AG04449 (cell line): Measurements from ENCODE around the gene ZBTB7C.

Experiments used
- CTCF ChIA-PET: fragments of 350-600 bp; formaldehyde crosslinking; extraction: SDS; loops from one replicate; lab custom pipeline; 2021; ENCODE audit warnings: antibody characterized with exemption; lab: Yijun Ruan, JAX
- POLR2A ChIA-PET: fragments of 400-600, 350-600 bp; formaldehyde crosslinking; extraction: SDS; loops from one replicate; lab custom pipeline; 2020; ENCODE audit warnings: antibody characterized with exemption, inconsistent platforms; lab: Yijun Ruan, JAX
- DNase-seq: peaks from one replicate; pipeline ENCODE4 v3.0.0-alpha.2; 2010; ENCODE audit warnings: low read depth, low spot score
- H3K4me3 ChIP-seq: 2 replicates; pipeline ENCODE4 v1.5.1; 2011; ENCODE audit warnings: low read depth, mild to moderate bottlenecking, control low read depth, low read length
- TF ChIP-seq, protein P1 (sequence below): IDR thresholded peaks from one replicate; pipeline ENCODE4 v1.5.1; 2011; ENCODE audit warnings: mild to moderate bottlenecking, moderate library complexity, low read length, control low read depth, inconsistent platforms; ENCODE audit not compliant: insufficient read depth; ENCODE audit errors: missing control alignments

Gene ZBTB7C

DNA sequence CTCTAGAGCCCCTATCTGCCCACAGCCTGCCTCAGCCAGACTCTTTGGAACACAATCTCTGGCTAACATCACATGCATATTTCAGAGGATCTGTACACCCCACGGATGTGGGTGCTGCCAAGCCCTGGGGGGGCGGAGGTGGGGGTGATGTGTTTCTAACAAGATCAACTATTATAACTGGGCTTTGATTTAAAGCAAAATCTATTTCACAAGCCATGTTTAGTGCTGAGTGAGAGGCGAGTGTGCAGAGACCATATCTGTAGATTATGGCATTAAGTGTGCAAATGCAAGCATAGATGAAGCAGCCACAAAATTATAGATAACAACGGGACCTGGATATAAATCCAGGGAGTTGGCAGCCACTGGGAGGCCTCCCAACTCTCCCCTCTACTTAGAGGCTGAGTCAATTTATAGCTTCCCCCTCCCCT, 342.9 kb downstream of the ZBTB7C start:
- POLR2A ChIA-PET, result no interaction called here
- DNase-seq, result no peak
- TF ChIP-seq, protein P1, sequence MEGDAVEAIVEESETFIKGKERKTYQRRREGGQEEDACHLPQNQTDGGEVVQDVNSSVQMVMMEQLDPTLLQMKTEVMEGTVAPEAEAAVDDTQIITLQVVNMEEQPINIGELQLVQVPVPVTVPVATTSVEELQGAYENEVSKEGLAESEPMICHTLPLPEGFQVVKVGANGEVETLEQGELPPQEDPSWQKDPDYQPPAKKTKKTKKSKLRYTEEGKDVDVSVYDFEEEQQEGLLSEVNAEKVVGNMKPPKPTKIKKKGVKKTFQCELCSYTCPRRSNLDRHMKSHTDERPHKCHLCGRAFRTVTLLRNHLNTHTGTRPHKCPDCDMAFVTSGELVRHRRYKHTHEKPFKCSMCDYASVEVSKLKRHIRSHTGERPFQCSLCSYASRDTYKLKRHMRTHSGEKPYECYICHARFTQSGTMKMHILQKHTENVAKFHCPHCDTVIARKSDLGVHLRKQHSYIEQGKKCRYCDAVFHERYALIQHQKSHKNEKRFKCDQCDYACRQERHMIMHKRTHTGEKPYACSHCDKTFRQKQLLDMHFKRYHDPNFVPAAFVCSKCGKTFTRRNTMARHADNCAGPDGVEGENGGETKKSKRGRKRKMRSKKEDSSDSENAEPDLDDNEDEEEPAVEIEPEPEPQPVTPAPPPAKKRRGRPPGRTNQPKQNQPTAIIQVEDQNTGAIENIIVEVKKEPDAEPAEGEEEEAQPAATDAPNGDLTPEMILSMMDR, result no peak
- CTCF ChIA-PET, result no interaction called here
- H3K4me3 ChIP-seq, result no peak overlapping the region

DNA sequence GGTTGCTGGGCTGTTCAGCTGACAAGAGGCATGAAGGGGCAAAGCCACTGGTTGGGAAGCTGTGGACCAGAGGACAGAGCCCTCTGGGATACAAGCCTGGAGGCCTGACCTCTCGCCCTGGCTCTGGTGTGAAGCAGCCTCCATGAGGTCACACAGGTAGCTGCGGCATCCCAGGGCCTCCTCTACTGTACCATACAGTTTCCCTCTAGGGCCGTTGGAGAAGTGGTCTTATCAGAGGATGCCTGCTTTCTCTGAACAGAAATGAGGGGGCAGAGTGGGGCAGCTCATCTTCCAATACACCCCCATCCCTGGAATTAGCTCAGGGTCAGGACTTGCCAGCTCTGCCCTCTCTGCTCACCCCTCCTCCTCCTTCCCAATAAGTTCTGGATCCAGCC, 343.6 kb downstream of the ZBTB7C start:
- POLR2A ChIA-PET, result no interaction called here
- no peak for DNase-seq
- CTCF ChIA-PET, result no interaction called here
- TF ChIP-seq, protein P1, result no peak
- H3K4me3 ChIP-seq, result no peak overlapping the region

DNA sequence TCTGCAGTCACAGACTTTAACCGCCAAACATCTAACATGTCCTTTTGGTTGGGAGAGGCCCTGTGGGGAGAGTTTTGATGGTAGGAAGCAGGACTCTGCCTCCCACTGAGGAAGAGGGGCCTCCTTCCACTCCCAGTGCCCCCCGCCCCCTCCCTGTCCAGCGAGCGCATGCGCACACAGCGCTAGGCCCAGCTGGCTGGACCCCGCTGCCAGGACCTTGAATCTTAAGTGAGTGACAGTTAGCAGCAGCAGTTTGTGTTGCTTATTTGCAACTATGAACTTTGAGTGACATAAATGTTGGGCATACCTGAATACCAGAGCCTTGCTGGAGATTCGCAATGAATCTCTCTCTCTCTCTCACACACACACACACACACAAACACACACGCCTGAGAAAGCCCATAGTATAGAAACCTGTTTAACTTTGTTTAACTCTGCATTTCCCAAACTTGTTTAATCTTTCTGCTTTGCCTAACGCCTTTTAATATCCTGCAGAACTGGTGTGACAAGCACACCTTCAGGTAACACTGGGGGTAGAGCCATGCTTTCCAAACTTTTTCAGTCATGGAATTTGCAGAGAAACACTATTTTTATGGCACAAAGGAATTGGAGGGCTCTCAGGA, 344.1 kb downstream of the ZBTB7C start:
- ChIA-PET CTCF (no interaction called here), POLR2A (no interaction called here)
- no peak overlapping the region for H3K4me3 ChIP-seq
- TF ChIP-seq, protein P1, result no peak
- no peak for DNase-seq

DNA sequence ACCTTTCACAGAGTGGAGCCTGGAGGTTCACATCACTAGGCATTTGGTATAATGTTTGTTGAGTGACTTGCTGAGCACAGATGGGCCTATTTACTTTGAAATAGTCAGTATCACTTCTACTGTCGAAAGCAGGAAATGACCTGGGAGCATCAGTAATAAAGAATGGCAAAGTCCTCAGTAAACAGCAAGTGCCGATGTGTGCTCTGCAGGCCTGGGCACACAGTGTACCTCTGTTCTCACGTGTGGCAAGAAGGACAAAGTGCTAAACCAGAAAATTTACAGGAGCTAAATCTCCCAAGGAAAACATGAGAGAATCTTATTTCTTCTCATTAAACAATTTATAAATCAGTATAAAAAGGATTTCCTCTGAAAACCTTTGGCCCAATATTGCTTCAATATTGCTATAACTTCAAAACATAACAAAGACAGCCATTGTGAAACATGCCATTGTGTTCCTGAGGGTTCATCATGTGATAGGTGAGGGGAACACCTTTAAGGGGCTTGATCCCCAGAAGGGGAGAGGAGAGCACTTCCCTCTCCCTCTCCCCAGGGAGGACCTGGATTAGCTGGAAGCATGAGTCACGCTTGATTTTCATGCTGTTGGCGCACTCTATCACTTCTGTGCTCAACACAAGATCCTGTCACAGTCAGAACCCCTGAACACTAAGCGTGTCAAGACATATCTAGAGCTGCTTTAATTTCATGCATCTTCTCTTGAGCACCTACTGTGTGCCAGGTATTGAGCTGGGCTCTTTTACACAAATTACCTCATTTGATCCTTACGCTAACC, 347.2 kb downstream of the ZBTB7C start:
- H3K4me3 ChIP-seq, result no peak overlapping the region
- TF ChIP-seq, protein P1, result no peak
- POLR2A ChIA-PET, result no interaction called here
- no peak for DNase-seq
- CTCF ChIA-PET, result no interaction called here

DNA sequence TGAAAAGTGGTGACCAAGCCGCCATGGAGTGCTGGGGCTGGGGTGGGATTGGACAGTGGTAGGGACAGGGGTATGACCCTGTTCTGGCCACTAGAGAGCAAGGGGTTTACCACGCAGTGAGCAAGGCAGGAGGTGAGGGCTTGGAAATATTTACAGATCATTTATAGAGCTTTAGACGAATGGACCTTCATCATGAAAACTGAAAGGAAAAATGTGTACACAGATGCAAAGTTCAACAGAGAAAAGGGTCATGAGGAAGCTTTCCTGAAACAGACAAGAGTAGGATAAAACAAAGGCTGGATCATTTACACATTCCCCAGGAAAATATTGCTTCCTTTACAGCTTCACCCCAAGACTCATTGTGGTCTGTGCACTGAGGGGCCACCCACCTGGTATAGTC, 348.2 kb downstream of the ZBTB7C start:
- no peak for DNase-seq
- ChIA-PET CTCF (no interaction called here), POLR2A (no interaction called here)
- TF ChIP-seq, protein P1, result no peak
- no peak overlapping the region for H3K4me3 ChIP-seq

DNA sequence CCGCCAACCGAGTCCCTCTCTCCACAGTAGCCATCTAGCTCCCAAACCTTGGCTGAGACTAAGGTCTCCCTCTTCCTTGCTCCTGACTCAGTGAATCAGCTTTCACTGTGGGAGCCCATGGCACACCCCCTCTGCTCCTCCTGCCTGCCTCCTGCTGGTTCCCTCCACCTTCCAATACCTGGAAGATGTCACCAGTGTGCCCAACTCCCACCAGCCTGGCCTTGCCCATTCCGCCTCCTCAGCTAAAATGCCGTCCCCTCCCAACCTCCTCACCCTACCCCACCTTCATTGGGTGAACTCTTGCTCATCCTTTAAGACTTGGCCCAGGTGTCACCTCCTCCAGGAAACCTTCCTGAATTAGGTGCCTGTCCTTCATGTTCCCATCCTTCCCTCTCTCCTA, 348.8 kb downstream of the ZBTB7C start:
- no peak for DNase-seq
- TF ChIP-seq, protein P1, result no peak
- POLR2A ChIA-PET, result no interaction called here
- CTCF ChIA-PET, result no interaction called here
- H3K4me3 ChIP-seq, result no peak overlapping the region
